ENCODE measurements around the gene FLT1.

The FLT1 gene

DNA sequence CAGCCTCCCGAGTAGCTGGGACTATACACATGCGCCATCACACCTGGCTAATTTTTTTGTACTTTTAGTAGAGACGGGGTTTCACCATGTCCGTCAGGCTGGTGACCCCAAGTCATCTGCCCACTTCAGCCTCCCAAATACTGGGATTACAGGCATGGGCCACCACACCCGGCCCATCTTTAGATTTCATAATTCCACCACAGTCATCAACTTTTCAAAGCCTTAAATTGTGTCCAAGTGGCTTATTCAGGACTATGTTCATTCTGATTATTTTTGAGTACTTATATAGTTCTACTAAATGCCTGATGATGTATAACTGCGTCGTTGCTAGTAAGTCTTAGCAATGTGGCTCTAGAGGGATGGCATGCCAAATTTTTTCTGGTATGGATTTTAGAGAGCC lies 36.9 kb downstream of the FLT1 start:
- peaks cover 0 to 35% of the 10 kb centered on the region in 2 experiments; a peak in 2 of 3 replicates for H3K36me3 ChIP-seq (ENCODE audit: control insufficient read depth in 2 of 2, insufficient read depth in 1 of 2, low read length in 2 of 2)
- ChIA-PET POLR2A (no interaction called here), CTCF (no interaction called here)
- H3K4me1 ChIP-seq (ENCODE audit: control insufficient read depth, insufficient read depth, low read length): no peaks in the 10 kb centered on the region
- H3K9me3 ChIP-seq (ENCODE audit: control insufficient read depth, insufficient read depth, low read depth, low read length): no peaks in the 10 kb centered on the region
- no peak overlapping the region for H3K4me3 ChIP-seq (ENCODE audit: low read depth, low read length)
- TF ChIP-seq, protein P1, sequence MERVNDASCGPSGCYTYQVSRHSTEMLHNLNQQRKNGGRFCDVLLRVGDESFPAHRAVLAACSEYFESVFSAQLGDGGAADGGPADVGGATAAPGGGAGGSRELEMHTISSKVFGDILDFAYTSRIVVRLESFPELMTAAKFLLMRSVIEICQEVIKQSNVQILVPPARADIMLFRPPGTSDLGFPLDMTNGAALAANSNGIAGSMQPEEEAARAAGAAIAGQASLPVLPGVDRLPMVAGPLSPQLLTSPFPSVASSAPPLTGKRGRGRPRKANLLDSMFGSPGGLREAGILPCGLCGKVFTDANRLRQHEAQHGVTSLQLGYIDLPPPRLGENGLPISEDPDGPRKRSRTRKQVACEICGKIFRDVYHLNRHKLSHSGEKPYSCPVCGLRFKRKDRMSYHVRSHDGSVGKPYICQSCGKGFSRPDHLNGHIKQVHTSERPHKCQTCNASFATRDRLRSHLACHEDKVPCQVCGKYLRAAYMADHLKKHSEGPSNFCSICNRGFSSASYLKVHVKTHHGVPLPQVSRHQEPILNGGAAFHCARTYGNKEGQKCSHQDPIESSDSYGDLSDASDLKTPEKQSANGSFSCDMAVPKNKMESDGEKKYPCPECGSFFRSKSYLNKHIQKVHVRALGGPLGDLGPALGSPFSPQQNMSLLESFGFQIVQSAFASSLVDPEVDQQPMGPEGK (tag by site-specific recombination; IDR thresholded peaks at IDR 0.05): no peak
- TF ChIP-seq, protein P2, sequence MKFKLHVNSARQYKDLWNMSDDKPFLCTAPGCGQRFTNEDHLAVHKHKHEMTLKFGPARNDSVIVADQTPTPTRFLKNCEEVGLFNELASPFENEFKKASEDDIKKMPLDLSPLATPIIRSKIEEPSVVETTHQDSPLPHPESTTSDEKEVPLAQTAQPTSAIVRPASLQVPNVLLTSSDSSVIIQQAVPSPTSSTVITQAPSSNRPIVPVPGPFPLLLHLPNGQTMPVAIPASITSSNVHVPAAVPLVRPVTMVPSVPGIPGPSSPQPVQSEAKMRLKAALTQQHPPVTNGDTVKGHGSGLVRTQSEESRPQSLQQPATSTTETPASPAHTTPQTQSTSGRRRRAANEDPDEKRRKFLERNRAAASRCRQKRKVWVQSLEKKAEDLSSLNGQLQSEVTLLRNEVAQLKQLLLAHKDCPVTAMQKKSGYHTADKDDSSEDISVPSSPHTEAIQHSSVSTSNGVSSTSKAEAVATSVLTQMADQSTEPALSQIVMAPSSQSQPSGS (tag by site-specific recombination; IDR thresholded peaks at IDR 0.05; ENCODE audit: low read depth): no peak
- no peak for TF ChIP-seq ZNF416 (tag by site-specific recombination; IDR thresholded peaks at IDR 0.05)
- TF ChIP-seq ZNF335 (tag by site-specific recombination; conservative IDR thresholded peaks at IDR 0.05): no peak
- no peak for TF ChIP-seq ZNF571 (tag by site-specific recombination; IDR thresholded peaks at IDR 0.05)
- TF ChIP-seq ZSCAN16 (tag by site-specific recombination; IDR thresholded peaks at IDR 0.05): no peak
- no peak for TF ChIP-seq SCRT1 (tag by site-specific recombination; IDR thresholded peaks at IDR 0.05; ENCODE audit: borderline replicate concordance)
- TF ChIP-seq ZNF239 (tag by site-specific recombination; IDR thresholded peaks at IDR 0.05): no peak
- TF ChIP-seq, protein P3, sequence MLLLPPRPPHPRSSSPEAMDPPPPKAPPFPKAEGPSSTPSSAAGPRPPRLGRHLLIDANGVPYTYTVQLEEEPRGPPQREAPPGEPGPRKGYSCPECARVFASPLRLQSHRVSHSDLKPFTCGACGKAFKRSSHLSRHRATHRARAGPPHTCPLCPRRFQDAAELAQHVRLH (tag by site-specific recombination; IDR thresholded peaks at IDR 0.05): no peak
- no peak for TF ChIP-seq ZNF701 (tag by site-specific recombination; IDR thresholded peaks at IDR 0.05)
- TF ChIP-seq GLI4 (tag by site-specific recombination; IDR thresholded peaks at IDR 0.05): no peak
- no peak for TF ChIP-seq MEIS1 (CRISPR knock-in tag; IDR thresholded peaks at IDR 0.05; ENCODE audit: borderline replicate concordance)
- TF ChIP-seq ZNF302 (tag by site-specific recombination; IDR thresholded peaks at IDR 0.05; ENCODE audit: low read depth): no peak
- TF ChIP-seq, protein P4, sequence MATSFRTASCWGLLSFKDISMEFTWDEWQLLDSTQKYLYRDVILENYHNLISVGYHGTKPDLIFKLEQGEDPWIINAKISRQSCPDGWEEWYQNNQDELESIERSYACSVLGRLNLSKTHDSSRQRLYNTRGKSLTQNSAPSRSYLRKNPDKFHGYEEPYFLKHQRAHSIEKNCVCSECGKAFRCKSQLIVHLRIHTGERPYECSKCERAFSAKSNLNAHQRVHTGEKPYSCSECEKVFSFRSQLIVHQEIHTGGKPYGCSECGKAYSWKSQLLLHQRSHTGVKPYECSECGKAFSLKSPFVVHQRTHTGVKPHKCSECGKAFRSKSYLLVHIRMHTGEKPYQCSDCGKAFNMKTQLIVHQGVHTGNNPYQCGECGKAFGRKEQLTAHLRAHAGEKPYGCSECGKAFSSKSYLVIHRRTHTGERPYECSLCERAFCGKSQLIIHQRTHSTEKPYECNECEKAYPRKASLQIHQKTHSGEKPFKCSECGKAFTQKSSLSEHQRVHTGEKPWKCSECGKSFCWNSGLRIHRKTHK (tag by site-specific recombination; IDR thresholded peaks at IDR 0.05): no peak
- TF ChIP-seq, protein P5, sequence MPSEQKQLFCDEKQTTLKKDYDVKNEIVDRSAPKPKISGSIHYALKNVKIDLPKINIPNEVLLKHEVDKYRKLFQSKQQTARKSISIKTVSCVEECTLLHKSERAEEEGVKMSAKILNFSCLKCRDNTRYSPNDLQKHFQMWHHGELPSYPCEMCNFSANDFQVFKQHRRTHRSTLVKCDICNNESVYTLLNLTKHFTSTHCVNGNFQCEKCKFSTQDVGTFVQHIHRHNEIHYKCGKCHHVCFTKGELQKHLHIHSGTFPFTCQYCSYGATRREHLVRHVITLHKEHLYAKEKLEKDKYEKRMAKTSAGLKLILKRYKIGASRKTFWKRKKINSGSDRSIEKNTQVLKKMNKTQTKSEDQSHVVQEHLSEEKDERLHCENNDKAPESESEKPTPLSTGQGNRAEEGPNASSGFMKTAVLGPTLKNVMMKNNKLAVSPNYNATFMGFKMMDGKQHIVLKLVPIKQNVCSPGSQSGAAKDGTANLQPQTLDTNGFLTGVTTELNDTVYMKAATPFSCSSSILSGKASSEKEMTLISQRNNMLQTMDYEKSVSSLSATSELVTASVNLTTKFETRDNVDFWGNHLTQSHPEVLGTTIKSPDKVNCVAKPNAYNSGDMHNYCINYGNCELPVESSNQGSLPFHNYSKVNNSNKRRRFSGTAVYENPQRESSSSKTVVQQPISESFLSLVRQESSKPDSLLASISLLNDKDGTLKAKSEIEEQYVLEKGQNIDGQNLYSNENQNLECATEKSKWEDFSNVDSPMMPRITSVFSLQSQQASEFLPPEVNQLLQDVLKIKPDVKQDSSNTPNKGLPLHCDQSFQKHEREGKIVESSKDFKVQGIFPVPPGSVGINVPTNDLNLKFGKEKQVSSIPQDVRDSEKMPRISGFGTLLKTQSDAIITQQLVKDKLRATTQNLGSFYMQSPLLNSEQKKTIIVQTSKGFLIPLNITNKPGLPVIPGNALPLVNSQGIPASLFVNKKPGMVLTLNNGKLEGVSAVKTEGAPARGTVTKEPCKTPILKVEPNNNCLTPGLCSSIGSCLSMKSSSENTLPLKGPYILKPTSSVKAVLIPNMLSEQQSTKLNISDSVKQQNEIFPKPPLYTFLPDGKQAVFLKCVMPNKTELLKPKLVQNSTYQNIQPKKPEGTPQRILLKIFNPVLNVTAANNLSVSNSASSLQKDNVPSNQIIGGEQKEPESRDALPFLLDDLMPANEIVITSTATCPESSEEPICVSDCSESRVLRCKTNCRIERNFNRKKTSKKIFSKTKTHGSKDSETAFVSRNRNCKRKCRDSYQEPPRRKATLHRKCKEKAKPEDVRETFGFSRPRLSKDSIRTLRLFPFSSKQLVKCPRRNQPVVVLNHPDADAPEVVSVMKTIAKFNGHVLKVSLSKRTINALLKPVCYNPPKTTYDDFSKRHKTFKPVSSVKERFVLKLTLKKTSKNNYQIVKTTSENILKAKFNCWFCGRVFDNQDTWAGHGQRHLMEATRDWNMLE (tag by site-specific recombination; conservative IDR thresholded peaks at IDR 0.05; ENCODE audit: low read depth): no peak
- no peak for TF ChIP-seq ZNF169 (tag by site-specific recombination; IDR thresholded peaks at IDR 0.05)
- TF ChIP-seq PRDM1 (tag by site-specific recombination; IDR thresholded peaks at IDR 0.05): no peak
- TF ChIP-seq ZNF341 (tag by site-specific recombination; IDR thresholded peaks at IDR 0.05; ENCODE audit: low read depth): no peak
- no peak overlapping the region for H3K27ac ChIP-seq (ENCODE audit: extremely low read depth, low read depth, low read length)
